Stimulated activated CD8-positive, alpha-beta memory T cell treated with anti-CD3 and anti-CD28 coated beads, Interleukin-7, amount 100 ng/mL, for 1 hour (primary cell): ENCODE data around the gene NBEA.

Experiments used
- DNase-seq, 2 donors: peaks; one replicate each; pipeline ENCODE4 v3.0.0-alpha.2; 2020; ENCODE audit warnings: low read depth in 2 of 2

NBEA gene

DNA sequence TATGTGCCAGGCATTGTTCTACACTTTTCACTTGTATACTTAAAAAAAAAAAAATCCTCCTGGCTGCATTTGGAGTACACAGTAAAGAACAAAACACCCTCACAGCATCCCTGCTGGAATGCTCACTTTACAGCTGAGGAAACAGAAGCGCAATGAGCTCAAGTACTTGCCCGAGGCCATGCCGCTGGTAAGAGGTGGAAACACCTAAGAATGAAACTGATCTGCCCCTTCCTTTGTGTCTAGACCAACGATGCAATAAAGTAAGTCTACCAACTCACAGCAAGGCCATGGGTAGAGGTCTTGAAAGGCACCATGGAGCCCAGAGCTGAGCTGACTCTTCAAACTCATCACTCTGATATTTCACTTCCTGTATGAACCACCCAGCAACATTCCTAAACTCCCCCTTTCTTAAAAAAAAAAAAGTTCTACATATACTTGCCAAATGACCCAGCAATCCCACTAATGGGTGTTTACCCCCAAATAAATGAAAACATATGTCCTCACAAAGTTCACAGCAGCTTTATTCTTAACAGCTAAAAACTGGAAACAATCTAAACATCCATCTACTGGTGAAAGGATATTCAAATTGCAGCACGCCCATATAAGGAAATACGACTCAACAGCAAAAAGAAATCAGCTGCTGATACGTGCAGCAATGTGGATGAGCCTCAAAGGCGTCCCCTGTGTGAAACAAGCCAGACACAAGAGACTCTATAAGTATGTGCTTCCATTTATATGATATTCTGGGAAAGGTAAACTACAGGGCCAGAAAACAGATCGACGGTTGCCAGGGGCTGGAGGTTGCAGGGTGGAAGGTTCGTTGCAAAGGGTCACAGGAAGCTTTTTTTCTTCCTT lies 771.1 kb downstream of the NBEA start:
- no peak for DNase-seq

- no peak for DNase-seq
These were observed 772.1 kb downstream of the NBEA start for GRCh38 chr13:35714121-35714520.

DNA sequence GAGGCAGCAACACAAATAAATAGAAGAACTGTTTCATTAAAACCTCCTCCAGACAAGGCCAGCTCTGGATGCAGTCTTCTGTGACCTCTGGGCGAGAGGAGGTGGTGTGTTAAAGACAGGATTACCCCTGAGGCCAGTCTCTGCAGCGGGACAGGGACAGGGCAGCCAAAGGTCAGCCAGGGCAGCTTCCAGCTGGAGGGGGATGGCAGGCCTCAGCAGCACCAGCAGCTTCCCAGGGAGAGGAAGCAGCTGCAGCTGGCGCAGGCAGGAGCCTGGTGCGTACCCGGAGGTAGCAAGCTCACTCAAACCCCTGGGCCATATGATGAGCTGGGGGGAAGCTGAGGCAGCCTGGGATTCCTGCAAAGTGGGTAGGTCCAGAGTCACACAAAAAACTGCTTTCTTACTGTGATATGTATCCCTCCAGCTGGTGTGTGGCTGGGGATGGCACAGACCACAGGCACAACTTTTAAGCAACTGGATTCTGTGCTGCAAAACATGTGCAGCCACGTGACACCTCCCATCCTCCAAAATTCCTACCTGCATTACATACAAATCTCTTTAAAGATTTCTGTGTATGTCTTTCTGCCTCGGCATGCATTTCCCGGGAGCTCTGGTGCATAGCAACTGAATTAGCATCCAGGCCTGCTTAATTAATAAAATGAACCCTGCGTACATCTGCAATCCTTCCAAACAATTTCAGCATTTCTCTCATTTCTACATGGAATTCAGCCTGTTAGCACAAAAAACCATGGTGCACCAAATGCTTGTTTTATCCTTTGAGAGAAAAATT lies 772.7 kb downstream of the NBEA start:
- no peak for DNase-seq

- no peak for DNase-seq
These were observed 774.1 kb downstream of the NBEA start for GRCh38 chr13:35716186-35716585.

DNA sequence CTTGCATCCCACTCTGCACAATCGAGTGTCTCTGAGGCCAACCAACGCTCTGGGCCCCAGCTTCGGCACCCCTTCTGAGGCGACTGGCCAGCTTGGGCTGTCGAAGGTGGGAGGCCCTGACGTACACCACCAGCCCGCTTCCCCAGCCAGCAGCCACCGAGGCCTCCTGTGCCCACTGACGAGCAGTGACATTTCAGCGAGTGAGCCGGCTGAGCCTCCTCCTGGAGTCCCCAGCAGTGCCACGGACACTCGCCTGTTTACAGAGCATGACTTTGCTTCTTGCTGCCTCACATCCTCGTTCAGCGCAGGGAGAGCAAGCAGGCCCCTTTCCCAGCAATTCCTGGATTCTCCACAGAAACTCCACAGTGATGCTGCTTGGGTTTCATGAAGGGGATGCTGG lies 774.7 kb downstream of the NBEA start:
- DNase-seq = no peak

- no peak for DNase-seq
These were observed 776.0 kb downstream of the NBEA start for GRCh38 chr13:35718084-35718483.

DNA sequence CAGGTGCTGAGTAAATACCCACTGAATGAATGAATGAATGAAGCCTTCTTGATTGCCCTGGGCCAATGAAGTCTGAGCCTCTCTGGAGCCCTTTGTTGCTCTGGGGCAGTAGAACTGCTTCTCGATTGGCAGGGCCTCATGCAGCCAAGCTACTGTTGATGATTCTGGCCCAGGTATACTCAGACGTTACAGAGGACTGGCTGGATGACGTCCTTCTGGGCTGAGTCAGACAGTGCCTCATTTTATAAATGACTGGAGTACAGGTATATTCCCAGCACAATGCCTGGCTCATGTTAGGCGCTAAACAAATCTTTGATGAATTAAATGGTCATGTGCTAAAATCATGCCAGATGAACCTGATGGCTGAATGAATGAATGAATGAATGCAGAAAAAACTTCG lies 778.2 kb downstream of the NBEA start:
- no peak for DNase-seq

DNA sequence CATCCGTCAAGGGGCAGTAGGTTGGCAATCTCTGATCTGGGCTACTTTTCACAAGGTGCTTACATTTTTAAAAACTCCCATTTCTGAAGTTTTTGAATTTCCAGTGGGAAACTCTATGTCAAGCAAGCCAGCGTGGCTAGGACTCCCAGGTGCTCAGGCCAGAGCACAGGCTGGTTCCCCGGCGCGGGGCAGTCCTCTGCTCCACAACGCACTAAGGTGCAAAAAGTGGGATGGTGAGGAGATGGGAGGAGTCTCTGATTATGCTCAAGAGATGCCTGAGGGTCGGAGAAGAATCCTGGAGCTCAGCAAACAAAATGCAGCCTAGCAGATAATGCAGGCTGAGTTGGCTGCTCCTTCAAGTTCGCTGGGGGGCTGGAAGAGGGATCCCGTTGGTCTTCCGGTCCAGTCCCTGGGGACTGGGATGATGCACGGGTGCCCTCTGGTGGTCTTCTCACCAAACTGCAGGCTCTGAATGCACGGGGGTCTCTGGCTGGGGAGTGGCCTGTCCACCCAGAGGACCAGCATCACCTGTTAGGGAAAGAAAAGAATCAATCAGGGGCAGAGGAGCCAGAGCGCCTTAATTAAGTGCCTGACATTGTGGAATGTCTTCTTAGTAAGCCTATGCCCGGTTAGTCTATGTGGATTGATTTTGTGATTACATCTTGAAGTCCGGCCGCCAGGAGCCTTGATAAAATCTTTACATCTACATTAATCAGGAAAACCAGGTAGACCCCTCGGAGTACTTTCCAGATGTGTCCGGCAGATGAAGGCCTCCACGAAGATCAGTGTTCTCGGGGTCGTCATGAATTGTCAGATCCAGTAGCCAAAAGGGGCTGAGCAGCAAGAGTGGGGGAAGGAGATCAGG lies 778.9 kb downstream of the NBEA start:
- peak in 1 of 2 donors; percentile 7 for DNase-seq
